Activated gamma-delta T cell treated with Interleukin-2 at 50 U/mL for 16 hours (primary cell): ENCODE results near the gene PRKCH.
"Not testable (repeated sequence)": the region's sequence is repeated elsewhere in the genome, so short reads cannot be mapped to it uniquely, and the experiment has no call there.

Experiments
- DNase-seq: peaks from one replicate; pipeline ENCODE4 v3.0.0-alpha.2; 2020

Gene PRKCH

GRCh38 chr14:61396694-61397093, 75.3 kb downstream of the PRKCH start:
- DNase-seq: no peak

GRCh38 chr14:61397615-61398014, 76.2 kb downstream of the PRKCH start:
- DNase-seq: no peak

GRCh38 chr14:61398221-61398620, 76.8 kb downstream of the PRKCH start:
- no peak for DNase-seq

- no peak for DNase-seq
Observed at GRCh38 chr14:61399365-61399764, 78.0 kb downstream of the PRKCH start.

- DNase-seq: no peak
Observed at GRCh38 chr14:61401461-61401860, 80.1 kb downstream of the PRKCH start.

GRCh38 chr14:61403411-61403810, 82.0 kb downstream of the PRKCH start:
- peak; percentile 25 for DNase-seq

GRCh38 chr14:61404637-61405036, 83.3 kb downstream of the PRKCH start:
- DNase-seq: no peak

- DNase-seq: no peak
Observed at GRCh38 chr14:61406198-61406597, 84.8 kb downstream of the PRKCH start.

GRCh38 chr14:61406675-61407074, 85.3 kb downstream of the PRKCH start:
- DNase-seq: no peak

- DNase-seq: no peak
Observed at GRCh38 chr14:61408498-61408897, 87.1 kb downstream of the PRKCH start.

- no peak for DNase-seq
Observed at GRCh38 chr14:61409782-61410181, 88.4 kb downstream of the PRKCH start.

GRCh38 chr14:61415934-61416333, 94.6 kb downstream of the PRKCH start:
- DNase-seq: not testable (repeated sequence)

GRCh38 chr14:61416591-61416990, 95.2 kb downstream of the PRKCH start:
- DNase-seq: no peak

- DNase-seq: no peak
Observed at GRCh38 chr14:61417141-61417540, 95.8 kb downstream of the PRKCH start.

- no peak for DNase-seq
Observed at GRCh38 chr14:61417883-61418455, 96.6 kb downstream of the PRKCH start.

GRCh38 chr14:61418746-61419145, 97.4 kb downstream of the PRKCH start:
- DNase-seq: no peak

- DNase-seq: no peak
Observed at GRCh38 chr14:61419201-61419600, 97.8 kb downstream of the PRKCH start.

- peak; percentile 26 for DNase-seq
Observed at GRCh38 chr14:61420326-61420725, 98.9 kb downstream of the PRKCH start.

- DNase-seq: no peak
Observed at GRCh38 chr14:61421212-61421923, 100.0 kb downstream of the PRKCH start.

GRCh38 chr14:61426048-61426447, 104.7 kb downstream of the PRKCH start:
- DNase-seq: no peak

GRCh38 chr14:61428261-61428660, 106.9 kb downstream of the PRKCH start:
- no peak for DNase-seq

- DNase-seq: no peak
Observed at GRCh38 chr14:61429316-61429715, 107.9 kb downstream of the PRKCH start.

- no peak for DNase-seq
Observed at GRCh38 chr14:61430066-61430757, 108.8 kb downstream of the PRKCH start.

- DNase-seq: no peak
Observed at GRCh38 chr14:61433169-61433568, 111.8 kb downstream of the PRKCH start.
